Amniotic epithelial cell (primary cell): Measurements from ENCODE around the gene CTDP1.

Experiments
- DNase-seq: peaks from one replicate; pipeline ENCODE4 v3.0.0-alpha.2; 2010; ENCODE audit warnings: low read depth

Gene CTDP1

GRCh38 chr18:79644666-79645057 is 34.9 kb upstream of the CTDP1 start:
- DNase-seq, result no peak

GRCh38 chr18:79645291-79645983 is 34.2 kb upstream of the CTDP1 start:
- DNase-seq, result no peak

DNA sequence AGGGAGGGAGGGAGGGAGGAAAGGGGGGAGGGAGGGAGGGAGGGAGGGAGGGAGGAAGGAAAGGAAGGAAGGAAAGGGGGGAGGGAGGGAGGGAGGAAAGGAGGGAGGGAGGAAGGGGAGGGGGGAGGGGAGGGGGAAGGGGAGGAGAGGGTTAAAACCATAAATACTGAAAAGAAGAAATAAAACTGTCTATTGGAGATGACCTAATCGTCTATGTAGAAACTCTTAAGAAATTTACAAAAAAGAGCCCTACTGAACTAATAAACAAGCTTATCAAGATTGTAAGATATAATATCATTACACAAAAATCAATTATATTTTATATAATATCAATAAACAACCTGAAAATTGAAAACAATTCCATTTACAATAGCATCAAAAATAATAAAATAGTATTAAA is 32.3 kb upstream of the CTDP1 start:
- DNase-seq, result no peak

- no peak for DNase-seq
Observed at GRCh38 chr18:79650959-79651358, 28.6 kb upstream of the CTDP1 start.

- no peak for DNase-seq
Observed at GRCh38 chr18:79657342-79657996, 22.1 kb upstream of the CTDP1 start.

DNA sequence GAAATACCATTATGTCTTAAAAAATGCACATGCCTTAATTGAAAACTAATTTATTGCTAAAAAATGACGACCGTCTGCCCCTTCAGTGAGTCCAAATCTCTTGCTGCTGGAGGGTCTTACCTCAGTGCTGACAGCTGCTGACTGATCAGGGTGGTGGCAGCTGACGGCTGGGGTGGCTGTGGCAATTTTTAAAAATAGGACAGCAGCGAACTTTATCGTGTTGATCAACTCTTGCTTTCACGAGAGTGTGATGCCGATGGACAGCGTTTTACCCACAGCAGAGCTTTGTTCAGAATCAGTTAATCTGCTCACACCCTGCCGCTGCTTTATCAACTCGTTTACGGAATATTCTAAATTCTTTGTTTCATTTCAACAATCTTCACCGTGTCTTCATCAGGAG is 21.2 kb upstream of the CTDP1 start:
- no peak for DNase-seq

DNA sequence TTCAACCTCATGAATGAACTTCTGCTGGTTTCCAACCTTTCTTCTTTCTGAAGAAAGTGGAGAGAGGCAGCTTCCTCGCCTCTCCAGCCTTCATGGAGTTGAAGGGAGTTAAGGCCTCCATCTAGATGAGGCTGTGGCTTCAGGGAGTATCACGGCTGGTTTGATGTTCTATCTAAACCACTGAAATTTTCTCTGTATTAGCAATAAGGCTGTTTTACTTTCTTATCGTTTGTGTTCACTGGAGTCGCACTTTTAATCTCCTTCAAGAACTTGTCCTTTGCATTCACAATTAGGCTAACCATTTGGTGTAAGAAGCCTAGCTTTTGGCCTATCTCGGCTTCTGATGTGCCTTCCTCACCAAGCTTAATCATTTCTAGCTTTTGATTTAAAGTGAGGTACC is 19.9 kb upstream of the CTDP1 start:
- DNase-seq, result no peak

- DNase-seq, result no peak
Observed at GRCh38 chr18:79662034-79662433, 17.6 kb upstream of the CTDP1 start.

DNA sequence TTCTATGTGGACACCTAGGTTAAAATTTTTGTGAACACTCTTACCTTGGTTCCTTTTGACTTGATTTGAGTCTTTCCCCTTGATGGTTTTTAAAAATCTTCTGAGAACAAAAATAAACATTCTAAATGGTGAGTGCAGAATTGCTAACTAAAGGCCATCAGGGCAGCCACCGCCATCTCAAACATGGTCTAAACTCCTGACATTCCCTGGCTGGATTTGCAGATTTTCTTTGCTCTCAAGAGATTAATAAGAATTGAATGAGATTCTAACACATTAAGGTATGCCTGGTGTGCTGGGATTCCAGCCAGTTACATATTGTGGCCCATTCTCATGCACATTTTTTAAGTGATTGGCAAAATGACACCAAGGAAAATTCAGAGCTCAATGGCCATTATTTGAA is 17.2 kb upstream of the CTDP1 start:
- no peak for DNase-seq

DNA sequence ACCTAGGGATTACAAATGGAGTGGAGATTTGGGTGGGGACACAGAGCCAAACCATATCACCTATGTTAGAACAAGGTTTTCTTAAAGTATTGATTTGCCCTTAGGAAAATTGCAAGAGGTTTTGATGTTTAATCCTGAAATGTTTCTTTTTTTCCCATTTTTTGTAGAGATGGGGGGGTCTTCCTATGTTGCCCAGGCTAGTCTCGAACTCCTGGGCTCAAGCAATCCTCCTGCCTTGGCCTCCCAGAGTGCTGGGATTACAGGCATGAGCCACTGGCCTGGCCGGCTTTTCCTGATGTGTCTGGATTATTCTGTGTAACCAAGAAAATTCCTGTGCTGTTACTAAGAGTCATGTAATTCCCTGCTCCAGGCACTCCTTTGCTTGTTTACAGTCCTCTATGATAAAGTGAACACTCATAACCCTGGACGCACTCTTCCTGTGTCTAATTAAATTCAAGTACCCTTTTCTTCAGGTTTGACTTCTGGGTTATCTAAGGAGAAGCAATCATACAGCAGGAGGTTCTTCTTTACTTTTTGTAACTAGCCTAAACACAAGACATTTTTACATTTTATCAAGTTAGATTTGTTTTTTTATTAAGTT is 15.0 kb upstream of the CTDP1 start:
- DNase-seq, result peak; percentile 93

DNA sequence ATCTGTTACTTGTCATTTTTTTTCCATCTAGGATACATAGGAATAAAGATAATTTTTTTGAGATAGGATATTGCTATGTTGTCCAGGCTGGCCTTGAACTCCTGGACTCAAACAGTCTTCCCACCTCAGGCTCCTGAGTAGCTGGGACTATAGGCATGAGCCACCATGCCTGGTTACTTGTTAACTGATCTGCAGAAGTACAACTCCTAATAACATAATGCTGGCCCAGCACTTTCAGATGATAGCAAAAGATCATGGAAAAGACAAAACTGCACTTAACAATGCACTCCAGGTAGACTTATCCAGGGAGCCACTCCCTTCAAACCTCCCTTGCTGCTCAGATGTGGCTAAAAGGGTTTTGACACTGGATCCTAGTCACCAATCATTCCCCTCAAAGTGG is 11.4 kb upstream of the CTDP1 start:
- DNase-seq, result no peak

- DNase-seq, result no peak
Observed at GRCh38 chr18:79672490-79673276, 6.9 kb upstream of the CTDP1 start.

DNA sequence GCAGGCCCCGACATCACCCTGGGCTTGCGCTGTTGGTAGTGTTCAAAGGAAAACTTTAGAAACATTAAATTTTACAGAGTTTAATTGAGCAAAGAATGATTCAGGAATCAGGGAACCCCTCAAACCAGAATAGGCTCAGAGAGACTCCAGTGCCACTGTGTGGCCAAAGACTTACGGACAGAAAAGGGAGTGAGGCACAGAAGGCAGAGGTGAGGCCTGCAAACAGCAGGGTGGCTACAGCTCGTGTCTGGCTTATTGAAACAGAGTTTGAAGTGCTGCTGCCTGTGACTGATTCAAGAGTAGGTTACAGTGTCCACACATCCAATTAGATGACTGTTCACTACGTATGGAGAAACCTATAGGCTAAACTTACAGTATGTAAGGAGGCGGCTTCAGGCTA is 2.4 kb upstream of the CTDP1 start:
- DNase-seq, result no peak

DNA sequence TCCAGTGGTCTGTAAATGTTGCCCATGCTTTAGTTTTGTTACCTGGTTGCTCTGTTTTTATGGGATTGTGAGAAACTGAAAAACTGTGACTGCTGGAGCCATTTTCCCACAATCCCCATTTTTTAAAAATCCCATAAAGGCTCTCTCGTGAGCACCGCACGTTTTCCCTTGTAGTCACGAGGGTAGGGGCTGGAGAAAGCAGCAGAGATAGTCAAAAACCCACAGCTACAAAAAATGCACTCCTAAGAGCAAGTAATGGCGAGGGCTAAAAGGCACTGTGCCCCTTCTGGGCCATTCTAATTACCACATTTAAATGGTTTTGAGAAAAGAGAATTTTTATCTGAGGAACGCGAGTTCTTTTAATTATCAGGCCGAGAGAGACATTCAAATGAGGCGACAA is 1.8 kb upstream of the CTDP1 start:
- no peak for DNase-seq

DNA sequence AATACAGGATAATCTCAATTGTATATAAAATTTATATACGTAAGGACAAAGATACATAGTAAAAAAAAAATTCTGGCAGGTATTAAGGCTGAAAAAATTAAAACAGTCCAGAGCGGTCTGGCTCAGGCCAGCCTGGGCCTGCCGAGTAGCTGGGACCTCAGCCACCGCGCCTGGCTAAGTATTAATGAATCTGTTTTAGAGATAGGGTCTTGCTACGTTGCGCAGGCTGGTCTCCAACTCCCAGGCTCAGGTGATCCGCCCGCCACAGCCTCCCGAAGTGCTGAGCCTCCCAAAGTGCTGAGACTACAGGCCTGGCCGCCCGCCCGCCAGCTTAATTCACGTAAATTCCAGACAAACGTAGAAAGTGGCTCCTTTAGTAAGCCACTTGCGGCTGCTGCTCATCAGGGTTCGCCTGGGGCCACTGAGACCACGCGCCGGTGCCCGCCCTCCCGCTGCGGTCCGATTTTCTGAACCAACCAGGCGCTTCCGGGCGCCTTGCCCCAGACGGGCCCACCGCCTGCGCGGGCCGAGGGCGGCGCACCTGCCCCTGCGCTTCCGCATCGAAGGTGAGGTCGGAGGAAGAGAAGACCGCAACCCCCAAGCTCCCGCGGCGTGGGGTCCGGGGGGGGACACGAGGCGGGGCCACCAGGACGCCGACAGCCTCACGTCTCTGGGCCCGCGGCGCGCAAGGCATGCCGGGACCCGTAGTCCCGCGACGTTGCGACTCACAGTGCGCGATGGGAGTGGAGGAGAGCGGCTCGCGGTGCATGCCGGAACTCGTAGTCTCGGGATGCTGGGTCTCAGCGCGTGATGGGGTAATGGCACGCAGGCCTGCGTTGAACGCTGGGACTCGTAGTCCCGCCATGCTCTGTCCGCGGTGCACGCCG is 695 bp upstream of the CTDP1 start:
- DNase-seq, result peak; percentile 98

- peak; percentile 49 for DNase-seq
Observed at GRCh38 chr18:79680100-79680879, 687 bp downstream of the CTDP1 start.

- no peak for DNase-seq
Observed at GRCh38 chr18:79680891-79681339, 1.3 kb downstream of the CTDP1 start.

DNA sequence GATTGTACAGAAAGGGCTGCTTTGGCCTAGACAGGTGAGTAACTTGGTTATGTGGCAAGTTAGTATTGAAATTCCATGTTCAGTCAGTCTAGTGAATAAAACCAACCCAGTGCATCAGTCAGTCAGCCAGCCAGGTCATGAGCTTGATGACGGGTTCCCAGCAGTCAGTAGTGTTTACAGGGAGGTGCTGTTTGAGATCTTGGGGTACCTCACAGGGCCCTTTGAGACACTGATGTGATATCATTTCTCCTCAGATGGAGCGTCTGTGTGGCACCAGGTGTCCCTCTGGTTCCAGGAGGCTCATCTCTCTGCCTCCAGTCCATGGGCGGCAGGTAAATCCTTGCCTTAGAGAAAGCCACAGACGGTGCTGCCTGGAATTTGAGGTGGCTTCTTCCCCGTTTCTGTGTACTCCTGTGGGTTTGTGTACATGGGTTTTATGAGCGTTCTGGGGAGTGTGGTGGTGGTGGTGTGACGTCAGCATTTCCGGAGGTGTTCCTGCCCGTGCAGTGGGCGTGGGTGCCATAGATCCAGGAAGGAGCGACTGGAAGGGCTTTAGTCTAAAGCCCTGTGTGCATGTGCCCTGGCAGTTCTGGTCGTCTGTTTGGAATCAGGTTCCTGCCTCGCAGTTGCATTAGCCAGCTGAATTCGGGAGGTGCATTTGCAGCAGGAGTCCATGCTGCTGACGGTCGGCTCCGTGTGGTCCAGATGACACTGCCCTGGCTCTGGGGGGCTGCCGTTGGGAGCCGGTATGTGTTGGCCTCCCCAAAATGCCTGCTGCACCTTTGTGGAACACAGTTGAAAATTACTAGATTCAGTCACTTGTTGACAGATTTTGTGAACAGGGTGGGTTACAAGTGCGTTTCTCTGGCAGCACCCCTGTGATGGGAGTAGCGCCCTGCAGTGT is 2.1 kb downstream of the CTDP1 start:
- no peak for DNase-seq

GRCh38 chr18:79682481-79682880 is 2.9 kb downstream of the CTDP1 start:
- DNase-seq, result no peak
